Osteoblast (primary cell): ENCODE results near the gene PPM1F. TPM values are rescaled to one million over a fixed set of nuclear protein-coding genes. Genes with fewer than 3 reads are reported as not detected.
"Not testable (repeated sequence)": the region's sequence is repeated elsewhere in the genome, so short reads cannot be mapped to it uniquely, and the experiment has no call there.

Source experiments
- DNase-seq: peaks from one replicate; pipeline ENCODE4 v3.0.0; 2011; ENCODE audit warnings: low spot score, mixed read lengths; ENCODE audit not compliant: insufficient read length; ENCODE audit errors: missing footprints
- H2AFZ ChIP-seq: 2 replicates; pipeline ENCODE4 v1.6.0; 2011; ENCODE audit warnings: mild to moderate bottlenecking, low read length
- H3K27ac ChIP-seq: 2 replicates; pipeline ENCODE4 v1.5.1; 2011; ENCODE audit warnings: mild to moderate bottlenecking, low read depth, low read length, moderate library complexity
- H3K27me3 ChIP-seq: 2 replicates; pipeline ENCODE4 v1.6.0; 2012; ENCODE audit warnings: mild to moderate bottlenecking, control low read depth, inconsistent platforms, low read length, moderate library complexity; ENCODE audit not compliant: insufficient read depth
- H3K36me3 ChIP-seq: 2 replicates; pipeline ENCODE4 v1.5.1; 2011; ENCODE audit warnings: mild to moderate bottlenecking, low read length, control low read depth, moderate library complexity; ENCODE audit not compliant: insufficient read depth
- H3K4me1 ChIP-seq: 2 replicates; pipeline ENCODE4 v1.5.1; 2011; ENCODE audit warnings: mild to moderate bottlenecking, low read length, control low read depth, moderate library complexity; ENCODE audit not compliant: insufficient read depth
- H3K4me2 ChIP-seq: 2 replicates; pipeline ENCODE4 v1.6.0; 2011; ENCODE audit warnings: mild to moderate bottlenecking, low read length; ENCODE audit not compliant: insufficient read depth
- H3K4me3 ChIP-seq: fragments of 200-600 bp; sonication (generic); 3 replicates; pipeline ENCODE4 v1.5.1; 2012; ENCODE audit warnings: mild to moderate bottlenecking, low read length, inconsistent platforms; ENCODE audit not compliant: insufficient read depth
- H3K79me2 ChIP-seq: 2 replicates; pipeline ENCODE4 v1.6.0; 2012; ENCODE audit warnings: mild to moderate bottlenecking, low read length, control low read depth, inconsistent platforms; ENCODE audit not compliant: insufficient read depth
- H3K9me3 ChIP-seq: 2 replicates; pipeline ENCODE4 v1.5.1; 2011; ENCODE audit warnings: low read depth, low read length, control low read depth
- H4K20me1 ChIP-seq: 2 replicates; pipeline ENCODE4 v1.6.0; 2012; ENCODE audit warnings: mild to moderate bottlenecking, low read length, control low read depth; ENCODE audit not compliant: insufficient read depth
- CTCF ChIP-seq: IDR thresholded peaks from 2 replicates; pipeline ENCODE4 v1.5.1; 2011; ENCODE audit warnings: mild to moderate bottlenecking, low read depth, low read length, moderate library complexity; ENCODE audit errors: extremely low read depth
- total RNA-seq: library from RNA; depleted of rRNA; stranded (reverse); fragments of >200 nt; gene quantifications from 2 replicates; pipeline ENCODE4 v1.2.3, GENCODE V29; 2012

Gene PPM1F
- total RNA-seq, 1 donor: 22.8 TPM

GRCh38 chr22:21940521-21940920 lies 12.1 kb downstream of the PPM1F start:
- TF ChIP-seq CTCF: no peak
- Histone ChIP-seq H3K27ac (peak overlapping the region; percentile 3), H3K4me3 (no peak overlapping the region), H3K9me3 (no peaks in the 10 kb centered on the region), H3K36me3 (peaks cover 43% of the 10 kb centered on the region), H2AFZ (no peak overlapping the region), H3K4me2 (no peak overlapping the region), H3K4me1 (peaks cover 33% of the 10 kb centered on the region), H3K79me2 (peaks cover 55% of the 10 kb centered on the region), H4K20me1 (no peaks in the 10 kb centered on the region), H3K27me3 (no peaks in the 10 kb centered on the region)
- DNase-seq: peak; percentile 38

GRCh38 chr22:21939935-21940334 lies 12.7 kb downstream of the PPM1F start:
- Histone ChIP-seq H3K36me3 (peaks cover 43% of the 10 kb centered on the region), H3K4me1 (peaks cover 33% of the 10 kb centered on the region), H3K79me2 (peaks cover 55% of the 10 kb centered on the region)
- H4K20me1 ChIP-seq, H3K27ac ChIP-seq, H2AFZ ChIP-seq, H3K4me3 ChIP-seq, H3K9me3 ChIP-seq, DNase-seq, H3K27me3 ChIP-seq, H3K4me2 ChIP-seq: not testable (repeated sequence)

GRCh38 chr22:21939461-21939913 lies 13.2 kb downstream of the PPM1F start:
- Histone ChIP-seq H3K4me1 (peaks cover 33% of the 10 kb centered on the region), H3K36me3 (peaks cover 41% of the 10 kb centered on the region), H3K27ac (peak overlapping the region; percentile 92), H3K4me2 (no peak overlapping the region), H3K27me3 (no peaks in the 10 kb centered on the region), H3K79me2 (peaks cover 53% of the 10 kb centered on the region), H3K9me3 (no peaks in the 10 kb centered on the region), H3K4me3 (no peak overlapping the region), H2AFZ (no peak overlapping the region), H4K20me1 (no peaks in the 10 kb centered on the region)
- peak; percentile 22 for DNase-seq
- no peak for TF ChIP-seq CTCF

GRCh38 chr22:21938906-21939305 lies 13.7 kb downstream of the PPM1F start:
- Histone ChIP-seq H2AFZ (no peak overlapping the region), H3K9me3 (no peaks in the 10 kb centered on the region), H3K4me2 (peak overlapping the region; percentile 92), H4K20me1 (no peaks in the 10 kb centered on the region), H3K4me3 (peak overlapping the region; percentile 83), H3K27me3 (no peaks in the 10 kb centered on the region), H3K79me2 (peaks cover 52% of the 10 kb centered on the region), H3K27ac (peak overlapping the region; percentile 92), H3K4me1 (peaks cover 33% of the 10 kb centered on the region), H3K36me3 (peaks cover 40% of the 10 kb centered on the region)
- peak; percentile 1 for DNase-seq
- TF ChIP-seq CTCF: no peak
